IMR-90 (cell line): ENCODE results near the gene TMEM170A.

Source experiments
- BHLHE40 ChIP-seq: fragments of 150-350 bp; IDR thresholded peaks from 2 replicates; pipeline ENCODE4 v1.6.1; 2016; ENCODE audit warnings: mild to moderate bottlenecking, low read depth, low read length
- CEBPB ChIP-seq: IDR thresholded peaks from 2 replicates; pipeline ENCODE4 v1.6.1; 2012; ENCODE audit warnings: low read depth, low read length, improper control_type of control experiment
- CHD1 ChIP-seq: IDR thresholded peaks from 2 replicates; pipeline ENCODE4 v1.6.1; 2012; ENCODE audit warnings: low read depth, low read length, improper control_type of control experiment
- CTCF ChIP-seq: conservative IDR thresholded peaks from 2 replicates; pipeline ENCODE4 v1.5.1; 2012; ENCODE audit warnings: mild to moderate bottlenecking, low read depth, low read length, improper control_type of control experiment
- FOS ChIP-seq: fragments of 150-350 bp; IDR thresholded peaks from 2 replicates; pipeline ENCODE4 v1.6.1; 2016; ENCODE audit warnings: low read depth, low read length
- MAFK ChIP-seq: IDR thresholded peaks from 2 replicates; pipeline ENCODE4 v1.6.1; 2012; ENCODE audit warnings: low read depth, low read length, improper control_type of control experiment
- MAZ ChIP-seq: IDR thresholded peaks from 2 replicates; pipeline ENCODE4 v1.6.1; 2012; ENCODE audit warnings: low read depth, mild to moderate bottlenecking, low read length, improper control_type of control experiment, moderate library complexity, borderline replicate concordance
- MXI1 ChIP-seq: IDR thresholded peaks from 2 replicates; pipeline ENCODE4 v1.6.1; 2012; ENCODE audit warnings: low read depth, mild to moderate bottlenecking, low read length, moderate library complexity, borderline replicate concordance
- POLR2A ChIP-seq: IDR thresholded peaks from 2 replicates; pipeline ENCODE4 v1.6.1; 2012; ENCODE audit warnings: mild to moderate bottlenecking, low read depth, low read length
- RAD21 ChIP-seq: IDR thresholded peaks from 2 replicates; pipeline ENCODE4 v1.6.1; 2012; ENCODE audit warnings: low read length, improper control_type of control experiment
- RFX5 ChIP-seq: IDR thresholded peaks from 2 replicates; pipeline ENCODE4 v1.8.0; 2012; ENCODE audit warnings: low read depth, mild to moderate bottlenecking, low read length, moderate library complexity
- SMC3 ChIP-seq: fragments of 150-350 bp; IDR thresholded peaks from 2 replicates; pipeline ENCODE4 v1.6.1; 2016; ENCODE audit warnings: low read depth, mild to moderate bottlenecking, antibody characterized with exemption, low read length, moderate library complexity
- USF2 ChIP-seq: fragments of 150-350 bp; IDR thresholded peaks from 2 replicates; pipeline ENCODE4 v1.6.1; 2017; ENCODE audit warnings: mild to moderate bottlenecking, antibody characterized with exemption, low read length, low read depth
- TF ChIP-seq, protein P1 (sequence below): fragments of 150-350 bp; IDR thresholded peaks from 2 replicates; pipeline ENCODE4 v1.6.1; 2016; ENCODE audit warnings: low read depth, mild to moderate bottlenecking, low read length, moderate library complexity, borderline replicate concordance

GRCh38 chr16:75420987-75421819 is 43.3 kb downstream of the TMEM170A start:
- TF ChIP-seq MXI1 (no peak), POLR2A (no peak), CTCF (no peak), USF2 (no peak), CHD1 (no peak), RFX5 (no peak), FOS (no peak), RAD21 (no peak), SMC3 (no peak), BHLHE40 (no peak), MAZ (no peak), CEBPB (no peak), MAFK (no peak)
- TF ChIP-seq, protein P1, sequence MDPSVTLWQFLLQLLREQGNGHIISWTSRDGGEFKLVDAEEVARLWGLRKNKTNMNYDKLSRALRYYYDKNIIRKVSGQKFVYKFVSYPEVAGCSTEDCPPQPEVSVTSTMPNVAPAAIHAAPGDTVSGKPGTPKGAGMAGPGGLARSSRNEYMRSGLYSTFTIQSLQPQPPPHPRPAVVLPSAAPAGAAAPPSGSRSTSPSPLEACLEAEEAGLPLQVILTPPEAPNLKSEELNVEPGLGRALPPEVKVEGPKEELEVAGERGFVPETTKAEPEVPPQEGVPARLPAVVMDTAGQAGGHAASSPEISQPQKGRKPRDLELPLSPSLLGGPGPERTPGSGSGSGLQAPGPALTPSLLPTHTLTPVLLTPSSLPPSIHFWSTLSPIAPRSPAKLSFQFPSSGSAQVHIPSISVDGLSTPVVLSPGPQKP = no peak
